H1 (cell line): ENCODE measurements around the gene KCNMA1. TPM values are rescaled to one million over a fixed set of nuclear protein-coding genes. Genes with fewer than 3 reads are reported as not detected.

Experiments
- CTCF ChIA-PET: fragments of 300-600 bp; sonication (Branson Sonifier 250); formaldehyde crosslinking; loops from one replicate; lab custom pipeline; 2021; ENCODE audit not compliant: partially characterized antibody; lab: Charles Lee
- POLR2A ChIA-PET: fragments of 300-600 bp; sonication (Branson Sonifier 250); formaldehyde crosslinking; loops from one replicate; lab custom pipeline; 2021; ENCODE audit warnings: inconsistent platforms; ENCODE audit not compliant: partially characterized antibody; lab: Charles Lee
- DNase-seq, 2 experiments: peaks; one replicate each; pipeline versions ENCODE4 v3.0.0 to v3.0.0-alpha.2; 2010 to 2022; ENCODE audit warnings: low spot score in 2 of 2, low read depth in 1 of 2, mixed read lengths in 1 of 2
- FAIRE-seq: peaks from 2 replicates; lab custom pipeline; 2011; peaks lifted over from hg19 to GRCh38; lab: Jason Lieb, UNC
- H2AFZ ChIP-seq: 2 replicates; pipeline ENCODE4 v1.8.1; 2012; ENCODE audit warnings: low read length, inconsistent platforms
- H2AK5ac ChIP-seq: 2 replicates; pipeline ENCODE4 v1.6.1; 2013; ENCODE audit warnings: low read depth, low read length
- H2BK120ac ChIP-seq: replicated peaks from 2 replicates; pipeline ENCODE3; 2013; ENCODE audit warnings: low read depth, low read length, inconsistent platforms
- H2BK12ac ChIP-seq: 2 replicates; pipeline ENCODE4 v1.6.1; 2013; ENCODE audit warnings: low read depth, low read length
- H2BK15ac ChIP-seq: 2 replicates; pipeline ENCODE4 v1.6.1; 2013; ENCODE audit warnings: low read length
- H2BK20ac ChIP-seq: 2 replicates; pipeline ENCODE4 v1.6.1; 2013; ENCODE audit warnings: low read length
- H2BK5ac ChIP-seq: 2 replicates; pipeline ENCODE4 v1.6.1; 2013; ENCODE audit warnings: low read depth, low read length
- H3K14ac ChIP-seq: 2 replicates; pipeline ENCODE4 v1.6.1; 2013; ENCODE audit warnings: inconsistent platforms; ENCODE audit not compliant: insufficient read length
- H3K18ac ChIP-seq: 2 replicates; pipeline ENCODE4 v1.6.1; 2013; ENCODE audit warnings: low read length; ENCODE audit errors: extremely low read depth
- H3K23ac ChIP-seq: 2 replicates; pipeline ENCODE4 v1.6.1; 2013; ENCODE audit warnings: inconsistent platforms; ENCODE audit not compliant: insufficient read length
- H3K23me2 ChIP-seq: 2 replicates; pipeline ENCODE4 v1.6.1; 2013; ENCODE audit warnings: low read depth, low read length
- H3K27ac ChIP-seq: 2 replicates; pipeline ENCODE4 v1.6.1; 2011; ENCODE audit warnings: low read depth, low read length, inconsistent platforms
- H3K27me3 ChIP-seq, 4 experiments: replicated peaks in 1 of 4; 1 replicate in 1 of 4; 2 replicates in 3 of 4; pipeline versions ENCODE4 v1.6.1 to v1.8.1; 2011 to 2013; ENCODE audit warnings: low read length in 3 of 4, mild to moderate bottlenecking in 3 of 4, inconsistent platforms in 2 of 4, mixed read lengths in 2 of 4, moderate library complexity in 1 of 4; ENCODE audit not compliant: control insufficient read depth in 3 of 4, insufficient read depth in 3 of 4; ENCODE audit errors: extremely low read depth in 1 of 4
- H3K36me3 ChIP-seq, 4 experiments: 2 replicates each; pipeline versions ENCODE4 v1.6.1 to v1.8.1; 2011 to 2013; ENCODE audit warnings: mild to moderate bottlenecking in 4 of 4, low read length in 3 of 4, moderate library complexity in 2 of 4, control low read depth in 1 of 4, inconsistent platforms in 1 of 4; ENCODE audit not compliant: insufficient read depth in 4 of 4, control insufficient read depth in 2 of 4
- H3K4ac ChIP-seq: replicated peaks from 2 replicates; pipeline ENCODE3; 2013; ENCODE audit warnings: low read length, low read depth, mixed read lengths, inconsistent platforms; ENCODE audit not compliant: insufficient read length
- H3K4me1 ChIP-seq, 4 experiments: replicated peaks in 1 of 4; 1 replicate in 1 of 4; 2 replicates in 3 of 4; pipeline versions ENCODE4 v1.6.1 to v1.8.1; 2011 to 2013; ENCODE audit warnings: low read length in 3 of 4, inconsistent platforms in 2 of 4, mixed read lengths in 1 of 4; ENCODE audit not compliant: insufficient read depth in 4 of 4, control insufficient read depth in 3 of 4
- H3K4me2 ChIP-seq, 2 experiments: 2 replicates each; pipeline versions ENCODE4 v1.6.1 to v1.8.1; 2011 to 2013; ENCODE audit warnings: low read depth in 2 of 2, low read length in 2 of 2, control low read depth in 1 of 2, inconsistent platforms in 1 of 2, mild to moderate bottlenecking in 1 of 2; ENCODE audit not compliant: insufficient read depth in 1 of 2
- H3K4me3 ChIP-seq, 4 experiments: fragments of 200-600, 300-600 bp in 1 of 4; sonication (generic), shearing (Covaris generic), sonication (Bioruptor Twin) in 1 of 4; 2 replicates each; pipeline versions ENCODE4 v1.5.1 to v1.8.1; 2011 to 2016; ENCODE audit warnings: low read length in 4 of 4, low read depth in 3 of 4, control low read depth in 2 of 4, inconsistent platforms in 2 of 4, mild to moderate bottlenecking in 2 of 4, mixed read lengths in 1 of 4, moderate library complexity in 1 of 4; ENCODE audit not compliant: insufficient read depth in 2 of 4; ENCODE audit errors: extremely low read depth in 1 of 4
- H3K56ac ChIP-seq: replicated peaks from 2 replicates; pipeline ENCODE3; 2013; ENCODE audit warnings: low read depth, mild to moderate bottlenecking, mixed read lengths, low read length, inconsistent platforms; ENCODE audit not compliant: insufficient read length
- H3K79me1 ChIP-seq: 2 replicates; pipeline ENCODE4 v1.6.1; 2013; ENCODE audit warnings: low read depth, low read length, control low read depth
- H3K79me2 ChIP-seq, 2 experiments: 2 replicates each; pipeline versions ENCODE4 v1.6.1 to v1.8.1; 2012 to 2013; ENCODE audit warnings: low read length in 2 of 2, mild to moderate bottlenecking in 2 of 2, inconsistent platforms in 1 of 2; ENCODE audit not compliant: insufficient read depth in 2 of 2, control insufficient read depth in 1 of 2
- H3K9ac ChIP-seq, 4 experiments: replicated peaks in 1 of 4; 1 replicate in 1 of 4; 2 replicates in 3 of 4; pipeline versions ENCODE4 v1.6.1 to v1.8.1; 2011 to 2013; ENCODE audit warnings: low read depth in 3 of 4, low read length in 3 of 4, control low read depth in 2 of 4, mild to moderate bottlenecking in 2 of 4, moderate library complexity in 2 of 4, inconsistent platforms in 1 of 4; ENCODE audit errors: extremely low read depth in 1 of 4
- H3K9me3 ChIP-seq, 2 experiments: 2 replicates each; pipeline versions ENCODE4 v1.6.1 to v1.8.1; 2012 to 2013; ENCODE audit warnings: mild to moderate bottlenecking in 2 of 2, moderate library complexity in 2 of 2, control low read depth in 1 of 2, inconsistent platforms in 1 of 2, low read depth in 1 of 2, low read length in 1 of 2, mixed read lengths in 1 of 2; ENCODE audit not compliant: insufficient read depth in 2 of 2
- H4K20me1 ChIP-seq, 2 experiments: replicated peaks in 1 of 2; 2 replicates each; pipeline versions ENCODE3 to v1.8.1; 2011 to 2013; ENCODE audit warnings: inconsistent platforms in 2 of 2, low read length in 2 of 2, mild to moderate bottlenecking in 1 of 2; ENCODE audit not compliant: insufficient read depth in 2 of 2, control insufficient read depth in 1 of 2
- H4K5ac ChIP-seq: 2 replicates; pipeline ENCODE4 v1.6.1; 2013; ENCODE audit warnings: low read length, low read depth, mixed read lengths, inconsistent platforms; ENCODE audit not compliant: insufficient read length
- H4K8ac ChIP-seq: 2 replicates; pipeline ENCODE4 v1.8.0; 2013; ENCODE audit warnings: mild to moderate bottlenecking, moderate library complexity, low read length, inconsistent platforms; ENCODE audit not compliant: insufficient read depth; ENCODE audit errors: extremely low read depth
- H4K91ac ChIP-seq: replicated peaks from 2 replicates; pipeline ENCODE3; 2013; ENCODE audit warnings: low read length, mixed read lengths, inconsistent platforms; ENCODE audit not compliant: insufficient read length
- BCL11A ChIP-seq, 2 experiments: IDR thresholded peaks; one replicate each; pipeline ENCODE4 v1.6.1; 2011; ENCODE audit warnings: low read depth in 2 of 2, low read length in 2 of 2, mild to moderate bottlenecking in 2 of 2
- BRCA1 ChIP-seq: IDR thresholded peaks from 2 replicates; pipeline ENCODE4 v1.6.1; 2012; ENCODE audit warnings: low read depth, low read length, improper control_type of control experiment
- CBX5 ChIP-seq: fragments of 300-800, 300-1000 bp; sonication (generic); IDR thresholded peaks from 2 replicates; pipeline ENCODE4 v1.7.1; 2016; ENCODE audit warnings: antibody characterized with exemption, low read length, low read depth
- CHD2 ChIP-seq: IDR thresholded peaks from 2 replicates; pipeline ENCODE4 v1.6.1; 2012; ENCODE audit warnings: low read length, improper control_type of control experiment
- E2F6 ChIP-seq: IDR thresholded peaks from 2 replicates; pipeline ENCODE4 v1.6.1; 2012; ENCODE audit warnings: inconsistent platforms
- GABPA ChIP-seq: IDR thresholded peaks from 2 replicates; pipeline ENCODE4 v1.6.1; 2011; ENCODE audit warnings: mild to moderate bottlenecking, low read length, moderate library complexity, borderline replicate concordance; ENCODE audit not compliant: insufficient read depth
- JUN ChIP-seq: IDR thresholded peaks from 2 replicates; pipeline ENCODE4 v1.6.1; 2011; ENCODE audit warnings: low read depth, mild to moderate bottlenecking, improper control_type of control experiment, low read length
- JUND ChIP-seq: IDR thresholded peaks from 2 replicates; pipeline ENCODE4 v1.6.1; 2011; ENCODE audit warnings: mild to moderate bottlenecking, improper control_type of control experiment, low read length
- PHF8 ChIP-seq: fragments of 200-600 bp; sonication (generic); conservative IDR thresholded peaks from 2 replicates; pipeline ENCODE4 v1.7.1; 2012; ENCODE audit warnings: low read depth, mild to moderate bottlenecking, inconsistent platforms, low read length, moderate library complexity
- RBBP5 ChIP-seq: IDR thresholded peaks from 2 replicates; pipeline ENCODE4 v1.7.1; 2012; ENCODE audit warnings: low read depth, mild to moderate bottlenecking, inconsistent platforms, low read length, moderate library complexity, borderline replicate concordance
- RFX5 ChIP-seq: IDR thresholded peaks from 2 replicates; pipeline ENCODE4 v1.6.1; 2011; ENCODE audit warnings: low read depth, low read length, improper control_type of control experiment, borderline replicate concordance
- SIN3A ChIP-seq, 2 experiments: IDR thresholded peaks in 1 of 2; conservative IDR thresholded peaks in 1 of 2; 2 replicates each; pipeline ENCODE4 v1.6.1; 2011 to 2012; ENCODE audit warnings: low read length in 2 of 2, improper control_type of control experiment in 1 of 2, low read depth in 1 of 2, mild to moderate bottlenecking in 1 of 2
- TAF7 ChIP-seq: optimal IDR thresholded peaks from 2 replicates; pipeline ENCODE3; 2011; ENCODE audit warnings: low read depth, mild to moderate bottlenecking, inconsistent platforms, low read length, moderate library complexity, borderline replicate concordance
- TEAD4 ChIP-seq: IDR thresholded peaks from 2 replicates; pipeline ENCODE4 v1.6.1; 2012; ENCODE audit warnings: low read depth, low read length, inconsistent platforms, mixed read lengths
- WGBS, 2 experiments: shearing (Covaris generic) in 1 of 2; methylation state at CpG; one replicate each; pipeline versions ENCODE4 v1.1.6 to v1.1.7; 2013 to 2015; ENCODE audit warnings: low lambda C conversion rate in 2 of 2, mixed read lengths in 2 of 2, inconsistent platforms in 1 of 2, low coverage in 1 of 2, missing lambda C conversion rate in 1 of 2; ENCODE audit not compliant: insufficient replicate concordance in 2 of 2, insufficient coverage in 1 of 2, insufficient read length in 1 of 2; ENCODE audit errors: extremely low coverage in 1 of 2, missing lambda C conversion rate in 1 of 2; 5-methylcytosine and 5-hydroxymethylcytosine counted together
- polyA plus RNA-seq, 7 experiments: library from polyadenylated mRNA; depleted of rRNA in 3 of 7; stranded (reverse) in 5 of 7; unstranded in 2 of 7; fragments of >200 nt in 5 of 7; fragments of 200-250 nt in 2 of 7; gene quantifications; 1 replicate in 5 of 7; 2 replicates in 1 of 7; 4 replicates in 1 of 7; pipeline versions ENCODE4 v1.2.1 to v1.2.3, GENCODE V29; 2011 to 2013; ENCODE audit warnings: missing spikeins in 2 of 7, mixed read lengths in 2 of 7
- total RNA-seq: library from RNA; stranded (reverse); fragmentation: NEBNext Ultra II Directional; extraction: Animal tissue kit (Norgen Biotek cat#: 25700); gene quantifications from 2 replicates; pipeline ENCODE4 v1.2.1, GENCODE V29; 2021

Gene KCNMA1
- total and polyA plus RNA-seq, 2 of the 8 experiments (the other 6 are each of a cell fraction or from before 2014, with no cell fraction given), result 10.2 to 11.1 TPM

DNA sequence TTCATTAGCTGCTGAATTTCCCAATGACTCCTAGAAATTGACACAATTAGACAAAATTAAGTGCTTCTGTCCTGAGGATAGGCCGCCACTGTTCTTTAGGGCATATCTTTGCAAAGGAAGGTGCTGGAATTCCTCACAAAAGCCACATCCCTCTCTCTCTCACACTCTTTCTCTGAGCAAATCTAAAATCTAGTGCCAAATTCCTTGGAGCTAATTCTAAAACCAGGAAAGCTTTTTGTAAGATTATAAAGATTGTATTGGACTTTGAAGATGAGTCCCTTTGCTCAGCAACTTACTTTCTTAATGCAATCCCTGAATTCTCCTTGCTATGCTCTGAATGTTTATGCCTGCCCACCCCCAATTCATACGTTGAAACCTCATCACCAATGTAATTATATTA, 288.9 kb downstream of the KCNMA1 start:
- Histone ChIP-seq H3K9me3 (no peaks in the 10 kb centered on the region), H3K4ac (no peak overlapping the region), H3K4me3 (no peak overlapping the region), H4K91ac (no peak overlapping the region), H3K9ac (no peak overlapping the region), H2BK15ac (no peak overlapping the region), H2BK120ac (no peak overlapping the region), H2BK20ac (no peak overlapping the region), H3K79me2 (no peaks in the 10 kb centered on the region), H2BK12ac (no peak overlapping the region), H2AK5ac (no peak overlapping the region), H4K8ac (no peak overlapping the region), H3K36me3 (no peaks in the 10 kb centered on the region), H3K27me3 (no peaks in the 10 kb centered on the region), H2BK5ac (no peak overlapping the region), H3K18ac (no peak overlapping the region), H3K27ac (no peak overlapping the region), H4K20me1 (no peaks in the 10 kb centered on the region), H3K23ac (no peak overlapping the region), H3K14ac (no peak overlapping the region), H3K4me1 (no peaks in the 10 kb centered on the region), H3K79me1 (no peaks in the 10 kb centered on the region), H4K5ac (no peak overlapping the region), H2AFZ (no peak overlapping the region), H3K56ac (no peak overlapping the region), H3K4me2 (no peak overlapping the region), H3K23me2 (no peaks in the 10 kb centered on the region; the same call in 1 of the 2 replicates)
- ChIA-PET POLR2A (no interaction called here), CTCF (interaction anchor here (0.9 to 1.5 kb wide), 5 partner anchors 29 to 183 kb away, joined by 3 to 5 read pairs (median 4); no protein-coding TSS in a partner anchor)
- FAIRE-seq (no peak), DNase-seq (no peak)
- WGBS, 2 experiments, result 83% methylated on average over 2 of the region's 2 CpGs; no CpG with 5 or more reads in 1 of the 2 experiments
- no peak for TF ChIP-seq JUND
- TF ChIP-seq RBBP5, result no peak
- TF ChIP-seq PHF8, result no peak
- TF ChIP-seq TAF7, result no peak
- no peak for TF ChIP-seq RFX5
- TF ChIP-seq TEAD4, result no peak
- no peak for TF ChIP-seq E2F6
- TF ChIP-seq BCL11A (IDR thresholded peaks at IDR 0.05; ENCODE audit: low read depth in 2 of 2, low read length in 2 of 2), result no peak
- TF ChIP-seq CBX5, result no peak
- no peak for TF ChIP-seq GABPA
- no peak for TF ChIP-seq JUN
- no peak for TF ChIP-seq CHD2
- no peak for TF ChIP-seq SIN3A (conservative IDR thresholded peaks at IDR 0.05 in 1 of 2, IDR thresholded peaks at IDR 0.05 in 1 of 2; ENCODE audit: low read depth in 1 of 2, low read length in 2 of 2)
- no peak for TF ChIP-seq BRCA1
